ENCODE results near the gene EHBP1. TPM values are rescaled to one million over a fixed set of nuclear protein-coding genes. Genes with fewer than 3 reads are reported as not detected.

Gene EHBP1
- total RNA-seq, 1 donor from 2014 or later = 19.4 TPM

- intact Hi-C loops (cut with DNase I) = no loop called here
- no peak for DNase-seq (ENCODE audit: low spot score)
Measured at GRCh38 chr2:63052411-63053080, 347.0 kb downstream of the EHBP1 start.

GRCh38 chr2:63053081-63053888, 347.8 kb downstream of the EHBP1 start:
- no peak for DNase-seq (ENCODE audit: low spot score)
- intact Hi-C loops (cut with DNase I) = no loop called here

- intact Hi-C loops (cut with DNase I) = no loop called here
- DNase-seq (ENCODE audit: low spot score) = no peak
Measured at GRCh38 chr2:63053889-63054602, 348.5 kb downstream of the EHBP1 start.

- intact Hi-C loops (cut with DNase I) = no loop called here
- no peak for DNase-seq (ENCODE audit: low spot score)
Measured at GRCh38 chr2:63054841-63055225, 349.3 kb downstream of the EHBP1 start.

- intact Hi-C loops (cut with DNase I) = no loop called here
- DNase-seq (ENCODE audit: low spot score) = peak; percentile 79
Measured at GRCh38 chr2:63055226-63056106, 350.0 kb downstream of the EHBP1 start.

- intact Hi-C loops (cut with DNase I) = no loop called here
- DNase-seq (ENCODE audit: low spot score) = peak; percentile 76
Measured at GRCh38 chr2:63056107-63057050, 350.9 kb downstream of the EHBP1 start.

GRCh38 chr2:63057249-63058143, 352.0 kb downstream of the EHBP1 start:
- no peak for DNase-seq (ENCODE audit: low spot score)
- intact Hi-C loops (cut with DNase I) = no loop called here

- intact Hi-C loops (cut with DNase I) = no loop called here
- no peak for DNase-seq (ENCODE audit: low spot score)
Measured at GRCh38 chr2:63058144-63058920, 352.8 kb downstream of the EHBP1 start.

- DNase-seq (ENCODE audit: low spot score) = no peak
- intact Hi-C loops (cut with DNase I) = no loop called here
Measured at GRCh38 chr2:63058921-63059792, 353.6 kb downstream of the EHBP1 start.

GRCh38 chr2:63059793-63060471, 354.4 kb downstream of the EHBP1 start:
- intact Hi-C loops (cut with DNase I) = no loop called here
- DNase-seq (ENCODE audit: low spot score) = no peak

- no peak for DNase-seq (ENCODE audit: low spot score)
- intact Hi-C loops (cut with DNase I) = no loop called here
Measured at GRCh38 chr2:63060472-63060991, 355.0 kb downstream of the EHBP1 start.

- intact Hi-C loops (cut with DNase I) = no loop called here
- no peak for DNase-seq (ENCODE audit: low spot score)
Measured at GRCh38 chr2:63064197-63064596, 358.7 kb downstream of the EHBP1 start.

- intact Hi-C loops (cut with DNase I) = no loop called here
- no peak for DNase-seq (ENCODE audit: low spot score)
Measured at GRCh38 chr2:63064661-63065060, 359.1 kb downstream of the EHBP1 start.

GRCh38 chr2:63066265-63066664, 360.8 kb downstream of the EHBP1 start:
- intact Hi-C loops (cut with DNase I) = no loop called here
- DNase-seq (ENCODE audit: low spot score) = no peak

- DNase-seq (ENCODE audit: low spot score) = no peak
- intact Hi-C loops (cut with DNase I) = no loop called here
Measured at GRCh38 chr2:63066838-63067237, 361.3 kb downstream of the EHBP1 start.

All from cardiac septum (tissue), 1 donor.